AG09319 (cell line): Measurements from ENCODE around the gene POLR2J3.
A peak's percentile ranks its signal among the peaks of the same experiment; 100 is the strongest.
"Not testable (repeated sequence)": the region's sequence is repeated elsewhere in the genome, so short reads cannot be mapped to it uniquely, and the experiment has no call there.

Experiments
- DNase-seq: peaks from one replicate; pipeline ENCODE4 v3.0.0-alpha.2; 2010; ENCODE audit warnings: low read depth; ENCODE audit errors: extremely low read depth
- TF ChIP-seq, protein P1 (sequence below): IDR thresholded peaks from 2 replicates; pipeline ENCODE4 v1.5.1; 2011; ENCODE audit warnings: low read depth, mild to moderate bottlenecking, inconsistent platforms, low read length, moderate library complexity

The POLR2J3 gene

DNA sequence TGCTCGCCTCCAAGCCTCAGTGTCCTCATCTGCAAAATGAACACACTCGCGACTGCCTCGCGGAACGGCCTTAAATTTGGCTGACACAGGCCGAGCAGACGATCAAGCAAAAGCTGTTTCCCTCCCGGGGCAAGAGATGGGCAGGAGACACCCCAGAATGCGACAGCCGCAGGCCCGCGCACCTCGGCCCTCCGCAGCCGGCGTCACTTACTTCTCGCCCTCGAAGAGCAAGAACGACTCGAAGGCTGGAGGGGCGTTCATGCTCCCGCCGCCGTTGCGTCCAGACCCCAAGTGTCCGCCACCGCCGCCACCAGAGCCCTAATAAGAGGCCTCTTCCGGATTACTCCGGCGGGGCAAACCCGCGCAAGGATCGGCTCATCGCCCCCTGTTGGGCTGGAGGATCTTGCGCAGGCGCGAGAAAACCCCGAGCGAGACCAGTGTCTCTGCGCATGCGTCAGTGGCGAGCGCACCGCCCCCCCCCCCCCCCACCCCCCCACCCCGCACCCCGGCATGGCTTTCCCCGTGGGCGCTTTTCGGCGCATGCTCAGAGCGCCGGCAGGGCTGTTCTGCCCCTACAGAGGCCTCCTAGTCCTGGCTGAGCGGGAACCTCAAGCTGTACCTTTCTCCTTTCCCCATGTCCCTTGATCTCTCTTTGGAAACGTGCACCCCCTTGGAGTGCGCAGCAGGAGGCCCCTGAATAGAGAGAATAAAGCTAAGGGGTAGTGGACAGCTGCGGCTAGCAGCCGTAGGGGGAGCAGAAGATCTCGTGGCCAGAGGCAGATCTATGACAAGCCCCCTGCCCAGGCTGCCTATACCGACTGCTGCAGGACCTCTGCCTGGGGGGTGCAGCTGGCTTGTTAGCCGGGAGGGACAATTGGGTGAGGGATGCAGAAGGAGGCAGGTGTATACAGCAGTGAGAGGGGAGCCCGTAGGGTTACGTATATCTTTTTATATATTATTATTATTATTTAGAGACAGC is at the start of gene POLR2J3:
POLR2J3 (minus strand) TSS at position 323 of the 979 bp plus-strand sequence; CDS start at position 261, 62 bp downstream.
- DNase-seq, result peak; percentile 83
- TF ChIP-seq, protein P1, sequence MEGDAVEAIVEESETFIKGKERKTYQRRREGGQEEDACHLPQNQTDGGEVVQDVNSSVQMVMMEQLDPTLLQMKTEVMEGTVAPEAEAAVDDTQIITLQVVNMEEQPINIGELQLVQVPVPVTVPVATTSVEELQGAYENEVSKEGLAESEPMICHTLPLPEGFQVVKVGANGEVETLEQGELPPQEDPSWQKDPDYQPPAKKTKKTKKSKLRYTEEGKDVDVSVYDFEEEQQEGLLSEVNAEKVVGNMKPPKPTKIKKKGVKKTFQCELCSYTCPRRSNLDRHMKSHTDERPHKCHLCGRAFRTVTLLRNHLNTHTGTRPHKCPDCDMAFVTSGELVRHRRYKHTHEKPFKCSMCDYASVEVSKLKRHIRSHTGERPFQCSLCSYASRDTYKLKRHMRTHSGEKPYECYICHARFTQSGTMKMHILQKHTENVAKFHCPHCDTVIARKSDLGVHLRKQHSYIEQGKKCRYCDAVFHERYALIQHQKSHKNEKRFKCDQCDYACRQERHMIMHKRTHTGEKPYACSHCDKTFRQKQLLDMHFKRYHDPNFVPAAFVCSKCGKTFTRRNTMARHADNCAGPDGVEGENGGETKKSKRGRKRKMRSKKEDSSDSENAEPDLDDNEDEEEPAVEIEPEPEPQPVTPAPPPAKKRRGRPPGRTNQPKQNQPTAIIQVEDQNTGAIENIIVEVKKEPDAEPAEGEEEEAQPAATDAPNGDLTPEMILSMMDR, result peak; percentile 41

DNA sequence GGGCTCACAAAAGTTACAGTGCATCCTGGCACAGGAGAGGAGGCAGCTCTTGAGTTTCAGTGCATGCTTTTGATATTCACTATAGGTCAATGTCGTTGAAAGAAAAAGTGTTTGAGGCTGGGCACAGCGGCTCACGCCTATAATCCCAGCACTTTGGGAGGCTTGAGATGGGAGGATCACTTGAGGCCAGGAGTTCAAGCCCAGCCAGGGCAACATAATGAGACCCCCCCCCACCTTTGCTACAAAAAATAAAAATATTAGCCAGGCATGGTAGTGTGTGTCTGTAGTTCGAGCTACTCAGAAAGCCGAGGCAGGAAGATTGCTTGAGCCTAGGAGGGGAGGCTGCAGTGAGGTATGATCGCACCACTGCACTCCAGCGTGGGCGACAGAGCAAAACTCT is 45.7 kb upstream of the POLR2J3 start:
- DNase-seq, result not testable (repeated sequence)

GRCh38 chr7:102616507-102617125 is 44.2 kb upstream of the POLR2J3 start, which contains the start of gene RASA4:
RASA4 (minus strand) TSS chr7:102616756; CDS start chr7:102616689, 67 bp downstream.
- DNase-seq, result not testable (repeated sequence)

- DNase-seq, result not testable (repeated sequence)
These were observed 43.5 kb upstream of the POLR2J3 start for GRCh38 chr7:102615930-102616329.

GRCh38 chr7:102614873-102615272 is 42.5 kb upstream of the POLR2J3 start:
- not testable (repeated sequence) for DNase-seq

GRCh38 chr7:102614346-102614697 is 41.9 kb upstream of the POLR2J3 start:
- DNase-seq, result not testable (repeated sequence)

DNA sequence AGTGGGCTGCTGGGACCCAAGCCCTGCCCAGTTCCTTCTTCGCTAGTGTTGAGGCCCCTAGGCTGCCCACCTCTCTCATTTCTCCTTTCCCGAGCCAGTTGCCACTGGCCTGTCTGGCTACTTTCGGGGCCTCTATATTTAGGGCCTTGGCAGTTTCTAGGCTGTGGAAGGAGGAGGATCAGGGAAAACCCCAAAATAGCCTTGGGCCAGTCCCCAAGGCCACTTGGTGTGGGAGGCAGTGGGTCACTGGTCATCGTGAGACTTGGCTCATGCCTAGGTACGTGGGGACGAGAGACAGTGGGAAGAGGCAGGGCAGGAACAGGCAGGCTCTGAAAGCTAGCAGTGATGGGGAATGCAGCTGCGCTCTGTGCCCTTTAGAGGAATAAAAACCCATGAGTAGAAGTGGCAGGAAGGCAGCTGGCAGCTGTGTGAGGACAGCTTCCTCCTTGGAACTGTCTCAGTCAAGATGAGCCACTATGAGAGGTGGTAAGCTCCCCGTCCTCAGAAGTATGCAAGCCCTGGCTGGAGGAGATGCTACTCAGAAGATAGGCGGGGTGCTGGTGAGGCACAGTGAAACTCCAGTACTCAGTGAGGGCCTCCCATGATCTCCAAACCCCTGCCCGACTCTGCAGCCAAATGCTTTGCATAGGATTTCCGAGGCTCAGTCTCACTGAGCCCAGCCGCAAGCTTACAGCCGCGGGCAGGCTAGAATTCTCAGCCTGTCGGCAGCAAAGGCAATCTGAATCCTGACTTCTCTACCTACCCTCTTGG is 41.4 kb upstream of the POLR2J3 start:
- DNase-seq, result not testable (repeated sequence)

DNA sequence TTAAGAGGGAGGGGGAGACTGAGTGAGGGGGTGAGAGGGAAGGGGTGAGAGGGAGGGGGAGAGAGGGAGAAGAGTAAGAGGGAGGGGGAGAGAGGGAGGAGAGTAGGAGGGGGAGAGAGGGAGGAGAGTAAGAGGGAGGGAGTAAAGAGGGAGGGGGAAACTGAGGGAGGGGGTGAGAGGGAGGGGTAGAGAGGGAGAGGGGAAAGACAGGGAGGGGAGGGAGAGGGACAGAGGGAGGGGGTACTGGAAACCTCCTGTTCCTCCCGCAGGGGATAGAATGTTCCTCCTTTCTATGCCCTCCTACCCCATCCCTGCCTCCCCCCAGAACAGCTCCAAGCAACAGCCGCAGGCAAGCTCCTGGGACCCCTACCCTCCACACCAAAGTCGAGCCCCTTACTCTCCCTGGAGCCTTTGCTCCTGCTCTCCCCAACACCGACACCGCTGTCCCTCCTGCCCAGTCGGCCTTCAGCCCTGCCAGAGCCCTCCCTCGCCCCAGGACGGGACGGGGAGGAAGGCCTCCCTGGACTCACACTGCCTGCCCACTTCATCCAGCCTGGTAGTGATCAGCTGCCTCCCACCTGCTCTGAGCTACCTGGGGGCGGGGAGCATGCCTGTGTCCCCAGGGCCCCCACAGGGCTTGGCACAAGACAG is 39.4 kb upstream of the POLR2J3 start:
- not testable (repeated sequence) for DNase-seq

- not testable (repeated sequence) for DNase-seq
These were observed 38.8 kb upstream of the POLR2J3 start for GRCh38 chr7:102611013-102611674.

- DNase-seq, result not testable (repeated sequence)
These were observed 38.1 kb upstream of the POLR2J3 start for GRCh38 chr7:102610441-102610840.

DNA sequence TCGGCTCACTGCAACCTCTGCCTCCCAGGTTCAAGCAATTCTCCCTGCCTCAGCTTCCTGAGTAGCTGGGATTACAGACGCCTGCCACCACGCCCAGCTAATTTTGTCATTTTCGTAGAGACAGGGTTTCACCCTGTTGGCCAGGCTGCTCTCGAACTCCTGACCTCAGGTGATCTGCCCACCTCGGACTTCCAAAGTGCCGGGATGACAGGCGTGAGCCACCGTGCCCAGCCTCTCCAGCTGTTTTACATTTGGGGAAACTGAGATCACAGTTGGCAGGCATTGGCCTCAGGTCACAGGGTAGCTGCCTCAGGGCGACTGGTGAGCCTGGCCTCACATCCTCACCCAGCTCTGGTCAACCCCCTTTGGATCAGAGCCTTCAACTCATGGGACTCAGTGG is 37.4 kb upstream of the POLR2J3 start:
- DNase-seq, result not testable (repeated sequence)

DNA sequence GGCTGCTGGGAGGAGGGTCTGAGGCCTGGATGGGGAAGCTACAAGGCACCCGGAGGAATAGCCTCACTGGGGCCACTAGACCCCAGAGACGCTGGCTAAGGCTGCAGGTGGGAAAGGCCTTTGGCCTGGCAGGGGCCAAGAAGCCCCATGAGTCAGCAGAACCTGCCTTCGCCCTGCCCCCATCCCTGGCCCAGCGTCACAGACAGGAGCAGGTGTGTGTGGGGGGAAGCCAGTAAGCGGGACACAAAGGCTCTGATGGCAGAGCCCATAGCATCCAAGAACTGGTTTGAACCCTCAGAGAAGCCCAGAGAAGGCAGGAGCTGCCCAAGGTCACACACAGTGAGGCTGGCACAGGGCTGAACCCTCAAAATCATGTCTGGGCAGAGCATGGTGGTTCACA is 34.5 kb upstream of the POLR2J3 start:
- not testable (repeated sequence) for DNase-seq

GRCh38 chr7:102604431-102605145 is 32.2 kb upstream of the POLR2J3 start:
- DNase-seq, result not testable (repeated sequence)

DNA sequence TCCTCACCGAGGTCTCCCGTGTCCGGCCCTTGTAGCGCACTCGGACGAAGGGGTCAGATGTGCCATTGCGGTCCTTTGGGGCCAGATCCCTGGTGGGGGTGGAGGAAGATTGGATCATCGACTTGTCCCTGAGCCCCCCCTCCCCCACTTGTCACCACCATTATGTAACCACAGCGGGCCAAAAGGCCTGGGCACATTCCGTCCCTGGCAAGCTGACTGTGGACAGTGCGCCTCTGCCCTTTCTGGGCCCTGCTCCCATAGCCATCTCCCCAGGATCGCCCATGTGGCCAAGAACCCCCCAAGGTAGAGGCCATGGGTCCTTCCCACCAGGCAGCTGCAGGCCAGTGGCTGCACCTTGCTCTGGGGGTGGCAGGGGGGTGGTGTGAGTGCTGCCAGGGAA is 29.9 kb upstream of the POLR2J3 start:
- not testable (repeated sequence) for DNase-seq

DNA sequence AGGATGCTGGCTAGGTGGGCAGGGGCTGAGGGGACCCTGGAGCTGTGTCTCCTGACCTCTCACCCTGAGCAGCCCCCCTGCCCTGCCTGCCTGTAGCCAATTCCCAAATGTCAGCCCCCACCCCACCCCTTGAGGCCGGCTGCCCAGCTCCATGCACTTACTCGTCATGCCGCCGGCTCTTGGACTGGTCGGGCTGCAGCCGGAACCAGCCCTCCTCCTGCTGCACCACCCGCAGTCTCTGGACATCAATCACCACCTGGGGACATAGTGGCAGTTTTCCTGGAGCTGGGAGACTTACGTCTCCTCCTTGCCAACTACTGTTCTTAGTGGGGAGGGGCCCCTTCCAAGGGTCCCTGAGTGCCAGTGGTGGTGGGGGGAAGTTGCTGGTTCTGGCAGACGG is 27.3 kb upstream of the POLR2J3 start:
- DNase-seq, result not testable (repeated sequence)

DNA sequence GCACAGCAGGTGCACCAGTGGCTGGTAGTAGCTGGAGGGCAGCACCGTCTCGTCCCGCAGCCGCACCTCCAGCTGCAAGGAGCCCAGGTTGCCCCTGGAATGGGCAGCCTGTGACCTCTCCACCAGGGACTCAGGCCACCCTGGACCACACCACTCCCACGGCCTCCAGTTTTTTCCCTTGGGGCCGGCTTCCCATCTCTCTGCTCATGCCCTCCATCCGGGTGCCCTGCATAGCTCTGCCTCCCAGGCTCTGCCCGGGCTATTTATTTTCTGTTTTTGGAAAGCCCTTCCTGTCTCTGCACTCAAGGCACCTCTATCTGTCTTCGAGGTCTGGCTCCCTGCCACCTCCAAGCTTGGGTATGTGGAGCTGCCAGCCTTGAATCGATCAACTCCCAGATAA is 23.7 kb upstream of the POLR2J3 start:
- not testable (repeated sequence) for DNase-seq

- not testable (repeated sequence) for DNase-seq
These were observed 21.4 kb upstream of the POLR2J3 start for GRCh38 chr7:102593637-102594334.
